PC-9 (cell line): ENCODE data around the gene PRKCB. TPM values are rescaled to one million over a fixed set of nuclear protein-coding genes. Genes with fewer than 3 reads are reported as not detected.

Experiments used
- BruUV-seq: library from RNA; stranded (reverse); fragments of 400-500 nt; replicated peaks from 2 replicates; lab custom pipeline; 2021; lab: Mats Ljungman, UMichigan
- CTCF ChIA-PET: fragments of 300-600 bp; sonication (Branson Sonifier 250); formaldehyde crosslinking; loops from one replicate; lab custom pipeline; 2022; ENCODE audit warnings: antibody characterized with exemption; lab: Charles Lee
- POLR2A ChIA-PET: fragments of 300-600 bp; sonication (Branson Sonifier 250); formaldehyde crosslinking; loops from one replicate; lab custom pipeline; 2022; ENCODE audit warnings: antibody characterized with exemption; ENCODE audit not compliant: unreplicated experiment; lab: Charles Lee
- DNase-seq, 2 experiments: peaks; one replicate each; pipeline versions ENCODE4 v3.0.0 to v3.0.0-alpha.2; 2015 to 2022; ENCODE audit warnings: mixed read lengths in 1 of 2
- H2AFZ ChIP-seq: fragments of 200-600 bp; sonication (generic); 2 replicates; pipeline ENCODE4 v1.8.1; 2017; ENCODE audit warnings: antibody characterized with exemption
- H3F3A ChIP-seq: fragments of 200-600 bp; sonication (generic); 2 replicates; pipeline ENCODE4 v1.8.1; 2017; ENCODE audit warnings: antibody characterized with exemption, mild to moderate bottlenecking, low read depth; ENCODE audit not compliant: insufficient read depth
- H3K27ac ChIP-seq: fragments of 200-600 bp; sonication (generic); 2 replicates; pipeline ENCODE4 v1.6.1; 2016; ENCODE audit warnings: mixed run types
- H3K27me3 ChIP-seq: fragments of 200-600 bp; sonication (generic); 2 replicates; pipeline ENCODE4 v1.6.1; 2016; ENCODE audit warnings: low read depth, mixed run types; ENCODE audit not compliant: insufficient read depth
- H3K36me3 ChIP-seq: fragments of 200-600 bp; sonication (generic); 2 replicates; pipeline ENCODE4 v1.6.1; 2016; ENCODE audit warnings: low read depth, mixed run types
- H3K4me1 ChIP-seq: fragments of 200-600 bp; sonication (generic); replicated peaks from 2 replicates; pipeline ENCODE4 v1.6.1; 2016; ENCODE audit warnings: mixed run types; ENCODE audit not compliant: insufficient read depth
- H3K4me2 ChIP-seq: fragments of 200-600 bp; sonication (generic); 2 replicates; pipeline ENCODE4 v1.6.1; 2017; ENCODE audit warnings: mixed run types
- H3K4me3 ChIP-seq: fragments of 200-600 bp; sonication (generic); 2 replicates; pipeline ENCODE4 v1.6.1; 2016; ENCODE audit warnings: mixed run types
- H3K79me2 ChIP-seq: fragments of 200-600 bp; sonication (generic); 2 replicates; pipeline ENCODE4 v1.6.1; 2017; ENCODE audit warnings: low read depth, mixed run types
- H3K9me2 ChIP-seq: fragments of 200-600 bp; sonication (generic); 2 replicates; pipeline ENCODE4 v1.8.1; 2017; ENCODE audit warnings: mild to moderate bottlenecking; ENCODE audit not compliant: insufficient read depth
- H3K9me3 ChIP-seq: fragments of 200-600 bp; sonication (generic); 2 replicates; pipeline ENCODE4 v1.8.1; 2016; ENCODE audit warnings: low read depth; ENCODE audit not compliant: insufficient read depth
- H4K20me1 ChIP-seq: fragments of 200-600 bp; sonication (generic); 2 replicates; pipeline ENCODE4 v1.8.1; 2017; ENCODE audit not compliant: insufficient read depth
- CTCF ChIP-seq: fragments of 200-600 bp; sonication (generic); conservative IDR thresholded peaks from 2 replicates; pipeline ENCODE4 v1.6.1; 2017; ENCODE audit warnings: mixed run types, antibody characterized with exemption, mild to moderate bottlenecking, moderate library complexity
- EZH2 ChIP-seq: fragments of 200-600 bp; sonication (generic); IDR thresholded peaks from 2 replicates; pipeline ENCODE4 v1.8.0; 2017; ENCODE audit warnings: antibody characterized with exemption, low read depth
- intact Hi-C: fragments of 100-400 bp; cut with micrococcal nuclease; formaldehyde crosslinking; loops from one replicate; pipeline ENCODE4 v1.10.0; 2022; ENCODE audit not compliant: unreplicated experiment
- total RNA-seq: library from RNA; stranded (reverse); gene quantifications from 2 replicates; pipeline ENCODE4 v1.2.3, GENCODE V29; 2021

PRKCB gene
- total RNA-seq, 1 experiment from 2014 or later, result not detected

- H3K4me1 ChIP-seq, result no peaks in the 10 kb centered on the region
- intact Hi-C loops, result no loop called here
- peaks cover 29% of the 10 kb centered on the region; the same call in 1 of the 2 replicates for H3K27me3 ChIP-seq
- POLR2A ChIA-PET, result no interaction called here
- no peak for TF ChIP-seq CTCF
- TF ChIP-seq EZH2, result no peak
- no TSS peak for BruUV-seq
- no peak for DNase-seq
- no peaks in the 10 kb centered on the region for H3K9me2 ChIP-seq
- no peaks in the 10 kb centered on the region for H3K36me3 ChIP-seq
- no peaks in the 10 kb centered on the region for H3K9me3 ChIP-seq
- H3K27ac ChIP-seq, result no peak overlapping the region
- no peaks in the 10 kb centered on the region for H3K79me2 ChIP-seq
- CTCF ChIA-PET, result no interaction called here
- H3F3A ChIP-seq, result no peaks in the 10 kb centered on the region
- H2AFZ ChIP-seq, result no peak overlapping the region
- H3K4me2 ChIP-seq, result no peak overlapping the region
- H3K4me3 ChIP-seq, result no peak overlapping the region
- no peaks in the 10 kb centered on the region for H4K20me1 ChIP-seq
Observed at GRCh38 chr16:24152826-24153225, 317.0 kb downstream of the PRKCB start.

GRCh38 chr16:24156777-24157176 lies 321.0 kb downstream of the PRKCB start:
- Histone ChIP-seq H3K4me1 (no peaks in the 10 kb centered on the region), H3K9me3 (no peaks in the 10 kb centered on the region), H3K27me3 (peaks cover 7% of the 10 kb centered on the region; the same call in 1 of the 2 replicates), H3K9me2 (no peaks in the 10 kb centered on the region), H3F3A (no peaks in the 10 kb centered on the region), H3K79me2 (no peaks in the 10 kb centered on the region), H3K36me3 (no peaks in the 10 kb centered on the region), H3K27ac (no peak overlapping the region), H3K4me2 (no peak overlapping the region), H4K20me1 (no peaks in the 10 kb centered on the region), H2AFZ (no peak overlapping the region), H3K4me3 (no peak overlapping the region)
- POLR2A ChIA-PET, result no interaction called here
- DNase-seq, result no peak
- CTCF ChIA-PET, result no interaction called here
- intact Hi-C loops, result no loop called here
- no TSS peak for BruUV-seq
- TF ChIP-seq EZH2 (no peak), CTCF (no peak)

GRCh38 chr16:24163935-24164334 lies 328.2 kb downstream of the PRKCB start:
- BruUV-seq, result no TSS peak
- Histone ChIP-seq H3K9me3 (no peaks in the 10 kb centered on the region), H3K27me3 (peaks cover 4% of the 10 kb centered on the region; the same call in 1 of the 2 replicates), H3F3A (no peaks in the 10 kb centered on the region), H3K4me1 (no peaks in the 10 kb centered on the region), H2AFZ (no peak overlapping the region), H3K4me2 (no peak overlapping the region), H3K27ac (no peak overlapping the region), H4K20me1 (no peaks in the 10 kb centered on the region), H3K4me3 (no peak overlapping the region), H3K79me2 (no peaks in the 10 kb centered on the region), H3K36me3 (no peaks in the 10 kb centered on the region), H3K9me2 (no peaks in the 10 kb centered on the region)
- CTCF ChIA-PET, result no interaction called here
- POLR2A ChIA-PET, result no interaction called here
- no peak for TF ChIP-seq EZH2
- no peak for TF ChIP-seq CTCF
- intact Hi-C loops, result no loop called here
- DNase-seq, result no peak
